NCI-H2107 treated with DMSO at 0.1 percent for 48 hours (cell line): ENCODE data around the gene PKD2.

ENCODE experiments used
- DNase-seq: peaks from one replicate; lab custom pipeline; 2025; ENCODE audit not compliant: unreplicated experiment; lab: John Stamatoyannopoulos, UW

PKD2 gene

GRCh38 chr4:88109123-88109881 lies 101.9 kb downstream of the PKD2 start:
- DNase-seq = no peak

- DNase-seq = no peak
Observed at GRCh38 chr4:88110826-88111225, 103.4 kb downstream of the PKD2 start.

- DNase-seq = no peak
Observed at GRCh38 chr4:88112856-88113255, 105.4 kb downstream of the PKD2 start.

GRCh38 chr4:88115587-88115986 lies 108.2 kb downstream of the PKD2 start:
- DNase-seq = no peak

GRCh38 chr4:88119943-88120342 lies 112.5 kb downstream of the PKD2 start:
- no peak for DNase-seq

- DNase-seq = peak; percentile 25
Observed at GRCh38 chr4:88122260-88122659, 114.8 kb downstream of the PKD2 start.
